Endodermal cell (in vitro differentiated cells): ENCODE measurements around the gene FMNL2. TPM values are rescaled to one million over a fixed set of nuclear protein-coding genes. Genes with fewer than 3 reads are reported as not detected.

Experiments
- DNase-seq: peaks from one replicate; pipeline ENCODE4 v3.0.0-alpha.2; 2017
- H3K27ac ChIP-seq: 2 replicates; pipeline ENCODE4 v1.5.1; 2013; ENCODE audit warnings: mild to moderate bottlenecking, low read depth, low read length, moderate library complexity
- H3K27me3 ChIP-seq: 2 replicates; pipeline ENCODE4 v1.6.1; 2013; ENCODE audit warnings: mild to moderate bottlenecking, low read length, moderate library complexity; ENCODE audit not compliant: insufficient read depth, control insufficient read depth, poor library complexity, severe bottlenecking
- H3K36me3 ChIP-seq: 2 replicates; pipeline ENCODE4 v1.7.0; 2013; ENCODE audit warnings: mild to moderate bottlenecking, low read length, moderate library complexity; ENCODE audit not compliant: control insufficient read depth, insufficient read depth
- H3K4me1 ChIP-seq: one replicate; pipeline ENCODE4 v1.7.0; 2013; ENCODE audit warnings: low read length; ENCODE audit not compliant: control insufficient read depth, insufficient read depth
- H3K4me3 ChIP-seq: 2 replicates; pipeline ENCODE4 v1.5.1; 2013; ENCODE audit warnings: mild to moderate bottlenecking, low read length, moderate library complexity
- H3K9ac ChIP-seq: 2 replicates; pipeline ENCODE4 v1.6.1; 2013; ENCODE audit warnings: mild to moderate bottlenecking, low read length, moderate library complexity; ENCODE audit not compliant: poor library complexity, severe bottlenecking; ENCODE audit errors: extremely low read depth
- H3K9me3 ChIP-seq: 2 replicates; pipeline ENCODE4 v1.6.1; 2013; ENCODE audit warnings: mild to moderate bottlenecking, low read length, moderate library complexity; ENCODE audit not compliant: control insufficient read depth
- H3K27ac Mint-ChIP-seq: 2 replicates; pipeline ENCODE4 v1.8.0; 2020; ENCODE audit warnings: mixed read lengths
- H3K27me3 Mint-ChIP-seq: 2 replicates; pipeline ENCODE4 v1.8.0; 2021; ENCODE audit warnings: mild to moderate bottlenecking, mixed read lengths; ENCODE audit not compliant: insufficient read depth
- H3K36me3 Mint-ChIP-seq: 2 replicates; pipeline ENCODE4 v1.8.0; 2020; ENCODE audit warnings: low read depth, mixed read lengths
- H3K4me1 Mint-ChIP-seq: 2 replicates; pipeline ENCODE4 v1.8.0; 2020; ENCODE audit warnings: mixed read lengths
- H3K4me3 Mint-ChIP-seq: 2 replicates; pipeline ENCODE4 v1.8.0; 2020; ENCODE audit warnings: mild to moderate bottlenecking, moderate library complexity, mixed read lengths
- H3K9me3 Mint-ChIP-seq: 2 replicates; pipeline ENCODE4 v1.8.0; 2020; ENCODE audit warnings: mild to moderate bottlenecking, mixed read lengths
- WGBS, 2 experiments: methylation state at CpG; one replicate each; pipeline versions ENCODE4 v1.1.5 to v1.1.7; 2013; ENCODE audit warnings: missing lambda C conversion rate in 2 of 2, mixed read lengths in 1 of 2; ENCODE audit not compliant: insufficient coverage in 1 of 2, insufficient read length in 1 of 2; 5-methylcytosine and 5-hydroxymethylcytosine counted together
- total RNA-seq, 2 donors: library from RNA; stranded (reverse); fragmentation: NEBNext Ultra II Directional in 1 of 2; extraction: Animal tissue kit (Norgen Biotek cat#: 25700) in 1 of 2; gene quantifications; 2 replicates in 1 of 2; 3 replicates in 1 of 2; pipeline ENCODE4 v1.2.1, GENCODE V29; 2021
- TF ChIP-seq, protein P1 (sequence below): fragments of 200-600 bp; sonication (generic); conservative IDR thresholded peaks from 2 replicates; pipeline ENCODE4 v1.5.0; 2021; ENCODE audit warnings: antibody characterized with exemption, mild to moderate bottlenecking

Gene FMNL2
- total RNA-seq, 2 donors from 2014 or later = 49.4 to 51.8 TPM

DNA sequence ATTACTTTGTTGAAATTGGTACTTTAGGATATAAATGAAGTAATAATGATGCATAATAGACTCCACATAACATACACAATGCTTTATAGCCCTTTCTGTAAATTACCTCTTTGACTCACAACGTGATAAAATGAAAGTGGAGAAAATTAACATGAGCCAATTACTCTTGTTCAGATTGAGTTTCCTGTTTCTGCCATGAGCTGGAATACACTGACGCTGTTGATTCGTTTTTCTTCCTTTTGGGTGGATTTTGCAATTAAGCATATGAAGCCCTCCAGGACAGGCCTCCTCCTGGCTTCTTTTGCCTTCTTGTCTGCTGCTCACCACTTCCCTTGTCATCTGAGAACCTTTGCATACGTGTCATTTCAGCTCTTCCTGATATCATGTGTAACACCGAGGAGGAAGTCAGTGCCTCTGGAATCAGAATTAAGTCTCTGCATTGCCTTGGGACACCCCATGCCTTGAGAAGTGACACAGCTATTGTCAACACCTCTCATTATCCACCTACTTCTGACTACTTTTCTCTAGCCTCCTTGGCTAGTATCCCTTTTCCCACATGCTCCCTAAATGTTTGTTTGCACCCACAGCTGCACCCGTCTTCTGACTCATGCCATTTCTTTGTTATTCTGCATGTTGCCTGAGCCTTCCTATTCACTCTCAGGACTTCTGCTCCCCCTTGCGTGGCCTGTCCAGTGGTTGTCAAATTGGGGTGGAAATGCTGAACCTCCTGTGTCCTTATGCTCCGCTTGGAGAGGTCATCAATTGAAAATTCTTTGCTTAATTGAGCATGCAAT is 134.1 kb downstream of the FMNL2 start:
- Mint-ChIP-seq H3K4me1 (peaks cover 65% of the 10 kb centered on the region), H3K27ac (peak overlapping the region; percentile 5), H3K4me3 (no peak overlapping the region), H3K27me3 (no peaks in the 10 kb centered on the region), H3K36me3 (no peaks in the 10 kb centered on the region), H3K9me3 (no peaks in the 10 kb centered on the region)
- no peak overlapping the region for H3K9ac ChIP-seq
- H3K9me3 ChIP-seq = no peaks in the 10 kb centered on the region
- WGBS, 2 experiments = 54 to 58% methylated on average over 7 to 8 of the region's 8 CpGs
- TF ChIP-seq, protein P1, sequence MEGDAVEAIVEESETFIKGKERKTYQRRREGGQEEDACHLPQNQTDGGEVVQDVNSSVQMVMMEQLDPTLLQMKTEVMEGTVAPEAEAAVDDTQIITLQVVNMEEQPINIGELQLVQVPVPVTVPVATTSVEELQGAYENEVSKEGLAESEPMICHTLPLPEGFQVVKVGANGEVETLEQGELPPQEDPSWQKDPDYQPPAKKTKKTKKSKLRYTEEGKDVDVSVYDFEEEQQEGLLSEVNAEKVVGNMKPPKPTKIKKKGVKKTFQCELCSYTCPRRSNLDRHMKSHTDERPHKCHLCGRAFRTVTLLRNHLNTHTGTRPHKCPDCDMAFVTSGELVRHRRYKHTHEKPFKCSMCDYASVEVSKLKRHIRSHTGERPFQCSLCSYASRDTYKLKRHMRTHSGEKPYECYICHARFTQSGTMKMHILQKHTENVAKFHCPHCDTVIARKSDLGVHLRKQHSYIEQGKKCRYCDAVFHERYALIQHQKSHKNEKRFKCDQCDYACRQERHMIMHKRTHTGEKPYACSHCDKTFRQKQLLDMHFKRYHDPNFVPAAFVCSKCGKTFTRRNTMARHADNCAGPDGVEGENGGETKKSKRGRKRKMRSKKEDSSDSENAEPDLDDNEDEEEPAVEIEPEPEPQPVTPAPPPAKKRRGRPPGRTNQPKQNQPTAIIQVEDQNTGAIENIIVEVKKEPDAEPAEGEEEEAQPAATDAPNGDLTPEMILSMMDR = no peak
- peaks cover 18% of the 10 kb centered on the region for H3K4me1 ChIP-seq
- H3K4me3 ChIP-seq = no peak overlapping the region
- no peaks in the 10 kb centered on the region for H3K27me3 ChIP-seq
- peak; percentile 58 for DNase-seq
- no peaks in the 10 kb centered on the region for H3K36me3 ChIP-seq
- H3K27ac ChIP-seq = no peak overlapping the region

DNA sequence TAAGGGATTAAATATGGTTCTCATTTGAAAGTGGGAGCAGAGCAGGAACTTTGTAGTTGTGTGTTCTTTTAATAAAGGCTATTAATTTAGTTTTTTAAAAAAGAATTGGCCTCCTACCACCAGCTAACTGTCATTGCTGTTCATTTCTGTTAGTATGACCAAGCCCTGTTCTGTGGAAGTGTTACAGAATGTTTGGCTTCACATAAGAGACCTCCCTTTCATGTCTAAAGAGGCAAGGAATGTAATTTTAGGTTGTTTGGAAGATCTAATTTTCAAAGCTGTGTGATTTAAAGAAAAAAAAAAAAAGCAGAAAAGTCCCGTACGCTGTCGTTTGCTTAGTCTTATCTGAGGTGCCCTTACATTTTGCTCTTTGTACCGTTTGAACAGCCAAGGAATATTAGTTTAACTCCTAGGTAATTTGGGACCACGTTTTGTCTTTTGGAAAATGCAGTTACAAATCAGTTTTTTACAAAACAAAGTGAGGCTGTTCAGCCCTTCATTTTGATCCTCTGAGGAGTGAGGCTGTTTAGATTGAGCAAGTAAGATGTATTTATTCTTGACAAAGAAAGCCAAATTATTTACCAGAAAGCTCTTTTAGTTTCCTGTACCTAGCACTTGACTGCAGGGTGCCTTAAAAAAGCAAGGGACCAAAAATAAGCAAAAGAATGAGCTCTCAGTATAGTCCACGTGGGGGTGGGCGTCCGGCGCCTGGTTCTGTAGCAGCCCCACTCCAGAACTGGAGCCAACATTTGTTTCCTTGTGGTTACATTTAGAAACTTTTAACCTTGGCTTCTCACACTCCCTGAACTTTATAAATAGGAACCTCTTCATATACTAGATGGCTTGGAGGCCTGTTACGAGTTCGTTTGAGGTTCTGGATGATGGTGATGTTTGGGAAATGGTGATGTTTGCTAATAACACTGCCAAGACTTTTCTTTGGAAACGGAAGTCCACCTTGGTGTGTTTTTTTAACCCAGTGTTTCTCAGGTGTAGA is 136.2 kb downstream of the FMNL2 start:
- TF ChIP-seq, protein P1 = no peak
- Mint-ChIP-seq H3K9me3 (no peaks in the 10 kb centered on the region), H3K4me3 (no peak overlapping the region), H3K27me3 (no peaks in the 10 kb centered on the region), H3K4me1 (peaks cover 49% of the 10 kb centered on the region), H3K36me3 (no peaks in the 10 kb centered on the region), H3K27ac (peak overlapping the region; percentile 38)
- 83% methylated on average over 10 to 12 of the region's 12 CpGs for WGBS, 2 experiments
- H3K27ac ChIP-seq = no peak overlapping the region
- no peak for DNase-seq
- no peak overlapping the region for H3K9ac ChIP-seq
- no peak overlapping the region for H3K4me3 ChIP-seq
- H3K4me1 ChIP-seq = peaks cover 18% of the 10 kb centered on the region
- no peaks in the 10 kb centered on the region for H3K9me3 ChIP-seq
- H3K27me3 ChIP-seq = no peaks in the 10 kb centered on the region
- H3K36me3 ChIP-seq = no peaks in the 10 kb centered on the region

- TF ChIP-seq, protein P1 = no peak
- no peak overlapping the region for H3K27ac ChIP-seq
- H3K27ac Mint-ChIP-seq = no peak overlapping the region
- peaks cover 18% of the 10 kb centered on the region for H3K4me1 ChIP-seq
- H3K36me3 Mint-ChIP-seq = no peaks in the 10 kb centered on the region
- no peaks in the 10 kb centered on the region for H3K9me3 ChIP-seq
- H3K27me3 Mint-ChIP-seq = no peaks in the 10 kb centered on the region
- DNase-seq = no peak
- no peak overlapping the region for H3K4me3 ChIP-seq
- peaks cover 37% of the 10 kb centered on the region for H3K4me1 Mint-ChIP-seq
- WGBS, 2 experiments = 56 to 100% methylated on average over 1 of the region's 1 CpG
- H3K4me3 Mint-ChIP-seq = no peak overlapping the region
- no peaks in the 10 kb centered on the region for H3K9me3 Mint-ChIP-seq
- no peak overlapping the region for H3K9ac ChIP-seq
- H3K36me3 ChIP-seq = no peaks in the 10 kb centered on the region
- no peaks in the 10 kb centered on the region for H3K27me3 ChIP-seq
Measured at GRCh38 chr2:152472481-152472887, 137.5 kb downstream of the FMNL2 start.
